Measurements from ENCODE around the gene FAM43B.

The FAM43B gene

GRCh38 chr1:20528221-20528620, 24.2 kb upstream of the FAM43B start:
- TF ChIP-seq TAF1 (IDR thresholded peaks at IDR 0.05; ENCODE audit: borderline replicate concordance, insufficient read depth, low read length): no peak
- TF ChIP-seq REST (IDR thresholded peaks at IDR 0.05; ENCODE audit: insufficient read depth in 1 of 2, low read depth in 2 of 2, low read length in 2 of 2): no peak
- TF ChIP-seq FOXP2 (optimal IDR thresholded peaks at IDR 0.05; ENCODE audit: borderline replicate concordance, extremely low read depth, extremely low read length, insufficient read depth): no peak
- no peak for TF ChIP-seq SIN3A (IDR thresholded peaks at IDR 0.05; ENCODE audit: borderline replicate concordance, insufficient read depth, low read length)
- no peak for TF ChIP-seq POLR2AphosphoS5 (IDR thresholded peaks at IDR 0.05; ENCODE audit: low read depth, low read length)

- no peak for TF ChIP-seq FOXP2 (optimal IDR thresholded peaks at IDR 0.05; ENCODE audit: borderline replicate concordance, extremely low read depth, extremely low read length, insufficient read depth)
- no peak for TF ChIP-seq REST (IDR thresholded peaks at IDR 0.05; ENCODE audit: insufficient read depth in 1 of 2, low read depth in 2 of 2, low read length in 2 of 2)
- TF ChIP-seq TAF1 (IDR thresholded peaks at IDR 0.05; ENCODE audit: borderline replicate concordance, insufficient read depth, low read length): no peak
- TF ChIP-seq SIN3A (IDR thresholded peaks at IDR 0.05; ENCODE audit: borderline replicate concordance, insufficient read depth, low read length): no peak
- no peak for TF ChIP-seq POLR2AphosphoS5 (IDR thresholded peaks at IDR 0.05; ENCODE audit: low read depth, low read length)
Observed at GRCh38 chr1:20530306-20530705, 22.1 kb upstream of the FAM43B start.

GRCh38 chr1:20530901-20531300, 21.5 kb upstream of the FAM43B start:
- TF ChIP-seq FOXP2 (optimal IDR thresholded peaks at IDR 0.05; ENCODE audit: borderline replicate concordance, extremely low read depth, extremely low read length, insufficient read depth) (no peak), POLR2AphosphoS5 (IDR thresholded peaks at IDR 0.05; ENCODE audit: low read depth, low read length) (no peak), TAF1 (IDR thresholded peaks at IDR 0.05; ENCODE audit: borderline replicate concordance, insufficient read depth, low read length) (no peak), REST (IDR thresholded peaks at IDR 0.05; ENCODE audit: insufficient read depth in 1 of 2, low read depth in 2 of 2, low read length in 2 of 2) (no peak), SIN3A (IDR thresholded peaks at IDR 0.05; ENCODE audit: borderline replicate concordance, insufficient read depth, low read length) (no peak)

- TF ChIP-seq SIN3A (IDR thresholded peaks at IDR 0.05; ENCODE audit: borderline replicate concordance, insufficient read depth, low read length): no peak
- no peak for TF ChIP-seq TAF1 (IDR thresholded peaks at IDR 0.05; ENCODE audit: borderline replicate concordance, insufficient read depth, low read length)
- no peak for TF ChIP-seq POLR2AphosphoS5 (IDR thresholded peaks at IDR 0.05; ENCODE audit: low read depth, low read length)
- TF ChIP-seq REST (IDR thresholded peaks at IDR 0.05; ENCODE audit: insufficient read depth in 1 of 2, low read depth in 2 of 2, low read length in 2 of 2): no peak
- no peak for TF ChIP-seq FOXP2 (optimal IDR thresholded peaks at IDR 0.05; ENCODE audit: borderline replicate concordance, extremely low read depth, extremely low read length, insufficient read depth)
Observed at GRCh38 chr1:20533635-20534034, 18.7 kb upstream of the FAM43B start.

Measured in PFSK-1 (cell line).